DND-41 (cell line): ENCODE results near the gene FXYD5.

Experiments used
- EZH2 ChIP-seq: IDR thresholded peaks from 3 replicates; pipeline ENCODE4 v1.6.1; 2012; ENCODE audit warnings: borderline replicate concordance, low read depth, mild to moderate bottlenecking, moderate library complexity, low read length, inconsistent platforms; ENCODE audit not compliant: severe bottlenecking
- TF ChIP-seq, protein P1 (sequence below): IDR thresholded peaks from 2 replicates; pipeline ENCODE4 v1.5.1; 2012; ENCODE audit warnings: borderline replicate concordance, low read length, moderate library complexity, mild to moderate bottlenecking; ENCODE audit not compliant: poor library complexity, severe bottlenecking; ENCODE audit errors: extremely low read depth

DNA sequence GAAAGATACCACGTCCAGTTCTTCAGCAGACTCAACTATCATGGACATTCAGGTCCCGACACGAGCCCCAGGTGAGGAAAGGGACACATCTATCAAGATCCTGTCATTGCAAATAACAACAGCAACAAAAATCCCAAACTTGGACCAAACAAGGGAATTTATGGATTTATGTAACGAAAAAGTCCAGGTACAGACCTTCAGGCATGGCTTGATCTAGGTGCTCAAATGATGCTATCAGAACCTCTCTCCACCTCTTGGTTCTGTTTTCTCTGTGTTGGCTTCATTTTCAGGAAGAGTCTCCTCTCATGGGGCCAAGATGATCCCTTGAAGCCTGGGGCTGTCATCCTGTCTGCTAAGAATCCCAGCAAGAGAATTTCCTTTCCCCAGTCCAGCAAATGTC is 2.9 kb downstream of the FXYD5 start:
- TF ChIP-seq, protein P1, sequence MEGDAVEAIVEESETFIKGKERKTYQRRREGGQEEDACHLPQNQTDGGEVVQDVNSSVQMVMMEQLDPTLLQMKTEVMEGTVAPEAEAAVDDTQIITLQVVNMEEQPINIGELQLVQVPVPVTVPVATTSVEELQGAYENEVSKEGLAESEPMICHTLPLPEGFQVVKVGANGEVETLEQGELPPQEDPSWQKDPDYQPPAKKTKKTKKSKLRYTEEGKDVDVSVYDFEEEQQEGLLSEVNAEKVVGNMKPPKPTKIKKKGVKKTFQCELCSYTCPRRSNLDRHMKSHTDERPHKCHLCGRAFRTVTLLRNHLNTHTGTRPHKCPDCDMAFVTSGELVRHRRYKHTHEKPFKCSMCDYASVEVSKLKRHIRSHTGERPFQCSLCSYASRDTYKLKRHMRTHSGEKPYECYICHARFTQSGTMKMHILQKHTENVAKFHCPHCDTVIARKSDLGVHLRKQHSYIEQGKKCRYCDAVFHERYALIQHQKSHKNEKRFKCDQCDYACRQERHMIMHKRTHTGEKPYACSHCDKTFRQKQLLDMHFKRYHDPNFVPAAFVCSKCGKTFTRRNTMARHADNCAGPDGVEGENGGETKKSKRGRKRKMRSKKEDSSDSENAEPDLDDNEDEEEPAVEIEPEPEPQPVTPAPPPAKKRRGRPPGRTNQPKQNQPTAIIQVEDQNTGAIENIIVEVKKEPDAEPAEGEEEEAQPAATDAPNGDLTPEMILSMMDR, result no peak
- no peak for TF ChIP-seq EZH2
